Loucy (cell line): ENCODE data around the gene EIF2B4.
A peak's percentile ranks its signal among the peaks of the same experiment; 100 is the strongest.

Experiments
- H2AFZ ChIP-seq: fragments of 200-600 bp; sonication (generic); 2 replicates; pipeline ENCODE4 v1.6.0; 2016; ENCODE audit warnings: antibody characterized with exemption, mild to moderate bottlenecking, low read length, moderate library complexity
- H3F3A ChIP-seq: fragments of 200-600 bp; 2 replicates; pipeline ENCODE4 v1.6.0; 2016; ENCODE audit warnings: antibody characterized with exemption, low read depth, mild to moderate bottlenecking
- H3K27me3 ChIP-seq: fragments of 200-600 bp; sonication (generic); 2 replicates; pipeline ENCODE4 v1.6.1; 2014; ENCODE audit warnings: low read length, mild to moderate bottlenecking; ENCODE audit not compliant: insufficient read depth, poor library complexity, severe bottlenecking
- H3K36me3 ChIP-seq: fragments of 200-600 bp; sonication (generic); 2 replicates; pipeline ENCODE4 v1.6.1; 2016; ENCODE audit warnings: low read length; ENCODE audit not compliant: insufficient read depth
- H3K4me1 ChIP-seq: fragments of 200-600 bp; sonication (generic); 2 replicates; pipeline ENCODE4 v1.5.1; 2014; ENCODE audit warnings: low read length, mild to moderate bottlenecking; ENCODE audit not compliant: insufficient read depth, poor library complexity, severe bottlenecking
- H3K4me2 ChIP-seq: fragments of 200-600 bp; sonication (generic); 2 replicates; pipeline ENCODE4 v1.6.0; 2014; ENCODE audit warnings: antibody characterized with exemption, low read length, low read depth, mild to moderate bottlenecking; ENCODE audit not compliant: poor library complexity, severe bottlenecking
- H3K4me3 ChIP-seq: fragments of 200-600 bp; sonication (generic); 2 replicates; pipeline ENCODE4 v1.5.1; 2014; ENCODE audit warnings: low read length, mild to moderate bottlenecking, mixed read lengths; ENCODE audit not compliant: poor library complexity, severe bottlenecking
- H3K79me2 ChIP-seq: fragments of 200-600 bp; sonication (generic); 2 replicates; pipeline ENCODE4 v1.6.1; 2014; ENCODE audit warnings: low read length; ENCODE audit not compliant: insufficient read depth
- H3K9ac ChIP-seq: fragments of 200-600 bp; sonication (generic); 2 replicates; pipeline ENCODE4 v1.6.0; 2014; ENCODE audit warnings: mild to moderate bottlenecking, low read depth, low read length, moderate library complexity; ENCODE audit not compliant: poor library complexity, severe bottlenecking
- H3K9me2 ChIP-seq: fragments of 200-600 bp; sonication (generic); replicated peaks from 2 replicates; pipeline ENCODE4 v1.6.1; 2016; ENCODE audit warnings: low read depth, low read length, mixed read lengths
- H3K9me3 ChIP-seq: fragments of 200-600 bp; sonication (generic); 2 replicates; pipeline ENCODE4 v1.6.1; 2014; ENCODE audit warnings: mild to moderate bottlenecking, antibody characterized with exemption, low read length, low read depth; ENCODE audit not compliant: insufficient read depth
- H4K20me1 ChIP-seq: fragments of 200-600 bp; sonication (generic); 2 replicates; pipeline ENCODE4 v1.6.0; 2014; ENCODE audit warnings: antibody characterized with exemption, low read length, mild to moderate bottlenecking; ENCODE audit not compliant: insufficient read depth, poor library complexity, severe bottlenecking
- CTCF ChIP-seq: fragments of 200-600 bp; sonication (generic); conservative IDR thresholded peaks from 2 replicates; pipeline ENCODE4 v1.5.1; 2014; ENCODE audit warnings: mild to moderate bottlenecking, antibody characterized with exemption, low read length
- EZH2phosphoT487 ChIP-seq: fragments of 200-600 bp; IDR thresholded peaks from 2 replicates; pipeline ENCODE4 v1.6.1; 2018; ENCODE audit warnings: antibody characterized with exemption, mild to moderate bottlenecking, moderate library complexity, borderline replicate concordance

The EIF2B4 gene

GRCh38 chr2:27351802-27352598, 18.1 kb downstream of the EIF2B4 start:
- peaks cover 88% of the 10 kb centered on the region for H3K79me2 ChIP-seq
- no peaks in the 10 kb centered on the region for H3K9me3 ChIP-seq
- H3K4me3 ChIP-seq = no peak overlapping the region
- peaks cover 18% of the 10 kb centered on the region for H3K4me1 ChIP-seq
- H4K20me1 ChIP-seq = peaks cover 34% of the 10 kb centered on the region
- no peaks in the 10 kb centered on the region for H3K9me2 ChIP-seq
- no peak overlapping the region for H2AFZ ChIP-seq
- peak overlapping the region; percentile 32 for H3K4me2 ChIP-seq
- H3K27me3 ChIP-seq = no peaks in the 10 kb centered on the region
- 0 out of 2 replicates have a peak, but pooled peaks cover 2% of the 10 kb centered on the region for H3F3A ChIP-seq
- H3K36me3 ChIP-seq = no peaks in the 10 kb centered on the region
- no peak overlapping the region for H3K9ac ChIP-seq
- TF ChIP-seq EZH2phosphoT487 (no peak), CTCF (no peak)

- no peak overlapping the region for H3K9ac ChIP-seq
- H4K20me1 ChIP-seq = peaks cover 35% of the 10 kb centered on the region
- H3K9me3 ChIP-seq = no peaks in the 10 kb centered on the region
- H3K36me3 ChIP-seq = no peaks in the 10 kb centered on the region
- H3K4me1 ChIP-seq = peaks cover 12% of the 10 kb centered on the region
- no peak overlapping the region for H2AFZ ChIP-seq
- H3F3A ChIP-seq = 0 out of 2 replicates have a peak, but pooled peaks cover 2% of the 10 kb centered on the region
- H3K9me2 ChIP-seq = no peaks in the 10 kb centered on the region
- H3K4me3 ChIP-seq = no peak overlapping the region
- no peak for TF ChIP-seq CTCF
- TF ChIP-seq EZH2phosphoT487 = no peak
- H3K4me2 ChIP-seq = no peak overlapping the region
- no peaks in the 10 kb centered on the region for H3K27me3 ChIP-seq
- peaks cover 91% of the 10 kb centered on the region for H3K79me2 ChIP-seq
These were observed 19.9 kb downstream of the EIF2B4 start for GRCh38 chr2:27350106-27350693.

GRCh38 chr2:27347641-27348040, 22.5 kb downstream of the EIF2B4 start:
- Histone ChIP-seq H3K9me3 (no peaks in the 10 kb centered on the region), H3K9me2 (no peaks in the 10 kb centered on the region), H3K4me3 (no peak overlapping the region), H3F3A (0 out of 2 replicates have a peak, but pooled peaks cover under 1% of the 10 kb centered on the region), H3K27me3 (no peaks in the 10 kb centered on the region), H3K36me3 (peaks cover 7% of the 10 kb centered on the region; the same call in 1 of the 2 replicates), H3K9ac (no peak overlapping the region), H3K4me2 (no peak overlapping the region), H3K4me1 (peaks cover 5% of the 10 kb centered on the region), H4K20me1 (peaks cover 32% of the 10 kb centered on the region), H3K79me2 (peaks cover 77% of the 10 kb centered on the region), H2AFZ (no peak overlapping the region)
- no peak for TF ChIP-seq EZH2phosphoT487
- TF ChIP-seq CTCF = no peak
